DMS153 treated with DMSO at 0.1 percent for 48 hours (cell line): ENCODE data around the gene CCDC144A.
"Not testable (repeated sequence)": the region's sequence is repeated elsewhere in the genome, so short reads cannot be mapped to it uniquely, and the experiment has no call there.

Source experiments
- DNase-seq: peaks from one replicate; lab custom pipeline; 2025; ENCODE audit not compliant: unreplicated experiment; lab: John Stamatoyannopoulos, UW

CCDC144A gene

GRCh38 chr17:16818821-16819683, 129.0 kb downstream of the CCDC144A start:
- DNase-seq: no peak

GRCh38 chr17:16820161-16820877, 130.3 kb downstream of the CCDC144A start:
- no peak for DNase-seq

GRCh38 chr17:16820979-16821543, 131.0 kb downstream of the CCDC144A start:
- DNase-seq: no peak

DNA sequence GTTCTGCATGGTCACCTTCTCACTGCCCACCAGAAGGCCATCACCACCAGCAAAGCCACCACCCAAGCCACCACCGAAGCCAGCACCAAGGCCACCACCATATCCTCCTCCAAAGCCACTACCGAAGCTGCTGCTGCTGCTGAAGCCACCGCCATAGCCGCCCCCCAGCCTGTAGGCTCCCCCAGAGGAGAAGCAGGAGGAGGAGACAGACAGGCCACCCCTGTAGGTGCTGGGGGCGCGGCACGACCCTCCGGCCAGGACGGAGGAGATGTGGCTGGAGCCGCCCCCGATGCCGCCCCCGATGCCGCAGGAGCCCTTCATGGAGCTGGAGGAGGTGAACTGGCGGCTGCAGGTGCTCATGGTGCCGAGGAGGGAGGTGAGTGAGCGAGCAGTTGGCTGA, 132.1 kb downstream of the CCDC144A start:
- DNase-seq: not testable (repeated sequence)

- not testable (repeated sequence) for DNase-seq
Observed at GRCh38 chr17:16823768-16824406, 133.8 kb downstream of the CCDC144A start.
